Adrenal gland (tissue), 5 donors: ENCODE measurements around the gene NLK.

Experiments used
- POLR2A ChIP-seq, 2 donors: fragments of 450-650 bp; IDR thresholded peaks; one replicate each; pipeline ENCODE4 v1.6.1; 2017; ENCODE audit warnings: antibody characterized with exemption in 2 of 2, mild to moderate bottlenecking in 2 of 2, moderate library complexity in 1 of 2
- TF ChIP-seq, protein P1 (sequence below), 6 experiments: fragments of 450-650 bp in 4 of 6; fragments of 200-600 bp in 2 of 6; sonication (generic) in 1 of 6; IDR thresholded peaks; 1 replicate in 5 of 6; 2 replicates in 1 of 6; pipeline versions ENCODE4 v1.5.1 to v1.8.0; 2016 to 2021; ENCODE audit warnings: antibody characterized with exemption in 6 of 6, mild to moderate bottlenecking in 2 of 6, moderate library complexity in 1 of 6
- donor health status: DM: no; HTN: no; CAD: no.

DNA sequence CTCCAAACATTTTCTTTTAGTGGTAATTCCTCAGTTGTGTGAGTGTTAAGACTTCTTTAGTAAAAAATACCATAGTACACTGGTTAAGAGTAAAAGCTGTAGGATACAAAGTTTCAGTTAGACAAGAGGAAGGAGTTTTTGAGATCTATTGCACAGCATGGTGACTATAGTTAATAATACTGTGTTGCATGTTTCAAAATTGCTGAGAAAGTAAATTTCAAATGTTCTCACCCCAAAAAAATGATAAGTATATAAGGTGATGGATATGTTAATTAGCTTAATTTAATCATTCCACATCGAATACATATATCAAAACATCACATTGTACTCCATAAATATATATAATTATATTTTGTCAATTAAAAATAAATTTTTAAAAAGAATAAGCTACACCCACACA is 22.0 kb upstream of the NLK start:
- TF ChIP-seq, protein P1, sequence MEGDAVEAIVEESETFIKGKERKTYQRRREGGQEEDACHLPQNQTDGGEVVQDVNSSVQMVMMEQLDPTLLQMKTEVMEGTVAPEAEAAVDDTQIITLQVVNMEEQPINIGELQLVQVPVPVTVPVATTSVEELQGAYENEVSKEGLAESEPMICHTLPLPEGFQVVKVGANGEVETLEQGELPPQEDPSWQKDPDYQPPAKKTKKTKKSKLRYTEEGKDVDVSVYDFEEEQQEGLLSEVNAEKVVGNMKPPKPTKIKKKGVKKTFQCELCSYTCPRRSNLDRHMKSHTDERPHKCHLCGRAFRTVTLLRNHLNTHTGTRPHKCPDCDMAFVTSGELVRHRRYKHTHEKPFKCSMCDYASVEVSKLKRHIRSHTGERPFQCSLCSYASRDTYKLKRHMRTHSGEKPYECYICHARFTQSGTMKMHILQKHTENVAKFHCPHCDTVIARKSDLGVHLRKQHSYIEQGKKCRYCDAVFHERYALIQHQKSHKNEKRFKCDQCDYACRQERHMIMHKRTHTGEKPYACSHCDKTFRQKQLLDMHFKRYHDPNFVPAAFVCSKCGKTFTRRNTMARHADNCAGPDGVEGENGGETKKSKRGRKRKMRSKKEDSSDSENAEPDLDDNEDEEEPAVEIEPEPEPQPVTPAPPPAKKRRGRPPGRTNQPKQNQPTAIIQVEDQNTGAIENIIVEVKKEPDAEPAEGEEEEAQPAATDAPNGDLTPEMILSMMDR (IDR thresholded peaks at IDR 0.05), result no peak
- no peak for TF ChIP-seq POLR2A (IDR thresholded peaks at IDR 0.05)
